HG03060 (cell line): ENCODE results near the gene RNFT1.
"Not testable (repeated sequence)": the region's sequence is repeated elsewhere in the genome, so short reads cannot be mapped to it uniquely, and the experiment has no call there.

Source experiments
- ATAC-seq: cut with Tn5 transposase; IDR thresholded peaks from one replicate; pipeline ENCODE4 v1.9.1; 2021; ENCODE audit warnings: low read depth, moderate number of reproducible peaks; ENCODE audit not compliant: unreplicated experiment

Gene RNFT1

GRCh38 chr17:59930768-59931167 is 33.8 kb downstream of the RNFT1 start:
- ATAC-seq: not testable (repeated sequence)

GRCh38 chr17:59930121-59930520 is 34.4 kb downstream of the RNFT1 start:
- ATAC-seq: not testable (repeated sequence)

GRCh38 chr17:59920637-59921036 is 43.9 kb downstream of the RNFT1 start:
- not testable (repeated sequence) for ATAC-seq

- no peak for ATAC-seq
These were observed 48.1 kb downstream of the RNFT1 start for GRCh38 chr17:59916446-59916845.

DNA sequence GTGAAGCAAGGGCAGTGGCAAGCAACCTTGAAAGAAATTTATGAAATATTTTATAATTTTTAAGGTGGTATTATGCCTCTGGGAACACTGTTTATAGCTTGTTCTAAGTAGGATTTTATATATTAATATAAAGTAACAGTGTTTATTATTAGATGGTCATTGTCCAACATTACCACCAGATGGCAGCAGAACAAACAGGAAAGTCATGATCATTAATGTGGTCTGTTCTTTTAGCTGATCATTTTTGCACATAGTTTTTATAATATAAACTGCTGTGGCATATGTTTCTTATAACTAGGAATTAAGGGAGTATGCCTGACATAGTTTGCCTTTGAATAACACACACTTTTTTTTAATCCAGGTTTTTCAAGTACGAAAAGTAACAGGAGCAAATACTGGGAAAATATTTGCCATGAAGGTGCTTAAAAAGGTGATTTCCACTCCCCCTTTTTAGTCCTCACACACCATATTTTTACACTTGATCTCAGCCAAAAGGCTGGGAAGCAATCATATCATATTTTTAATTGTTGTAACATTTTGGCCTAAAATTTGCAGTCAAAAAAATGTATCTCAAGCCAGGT is 50.2 kb downstream of the RNFT1 start:
- ATAC-seq: no peak

GRCh38 chr17:59907467-59907866 is 57.1 kb downstream of the RNFT1 start:
- ATAC-seq: no peak

GRCh38 chr17:59903455-59903854 is 61.1 kb downstream of the RNFT1 start:
- ATAC-seq: no peak
